Esophagus squamous epithelium (tissue), 5 donors: ENCODE measurements around the gene LGR6. TPM values are rescaled to one million over a fixed set of nuclear protein-coding genes. Genes with fewer than 3 reads are reported as not detected.

Experiments
- DNase-seq: peaks from one replicate; lab custom pipeline; 2025; lab: John Stamatoyannopoulos, UW
- H3K27ac ChIP-seq, 4 donors: fragments of 200-600 bp; sonication (generic); one replicate each; pipeline ENCODE4 v1.5.1; 2016 to 2019; ENCODE audit warnings: mild to moderate bottlenecking in 1 of 4
- H3K27me3 ChIP-seq, 4 donors: fragments of 200-600 bp; sonication (generic); 1 replicate in 3 of 4; 2 replicates in 1 of 4; pipeline versions ENCODE4 v1.5.1 to v1.6.0; 2017 to 2021; ENCODE audit warnings: antibody characterized with exemption in 1 of 4
- H3K36me3 ChIP-seq, 3 donors: fragments of 200-600 bp; sonication (generic); one replicate each; pipeline ENCODE4 v1.5.1; 2016 to 2019
- H3K4me1 ChIP-seq, 3 donors: fragments of 200-600 bp; sonication (generic); one replicate each; pipeline ENCODE4 v1.5.1; 2017 to 2019
- H3K4me3 ChIP-seq, 4 donors: fragments of 200-600 bp; sonication (generic); 1 replicate in 3 of 4; 2 replicates in 1 of 4; pipeline ENCODE4 v1.5.1; 2016 to 2019; ENCODE audit warnings: mild to moderate bottlenecking in 2 of 4, moderate library complexity in 1 of 4
- H3K9me3 ChIP-seq, 3 donors: fragments of 200-600 bp; sonication (generic); one replicate each; pipeline ENCODE4 v1.5.1; 2016 to 2019
- CTCF ChIP-seq, 6 experiments: fragments of 450-650 bp in 4 of 6; fragments of 200-600 bp in 2 of 6; sonication (generic) in 2 of 6; IDR thresholded peaks; one replicate each; pipeline ENCODE4 v1.5.1; 2016 to 2019; ENCODE audit warnings: antibody characterized with exemption in 6 of 6, mild to moderate bottlenecking in 4 of 6, moderate library complexity in 4 of 6
- POLR2A ChIP-seq, 4 donors: fragments of 450-650 bp; IDR thresholded peaks; one replicate each; pipeline ENCODE4 v1.6.1; 2017; ENCODE audit warnings: antibody characterized with exemption in 4 of 4, mild to moderate bottlenecking in 4 of 4, moderate library complexity in 3 of 4
- WGBS, 2 donors: methylation state at CpG; one replicate each; pipeline ENCODE4 v1.1.5; 2018; 5-methylcytosine and 5-hydroxymethylcytosine counted together
- intact Hi-C: fragments of 100-400 bp; cut with DNase I; formaldehyde crosslinking; loops from one replicate; pipeline ENCODE4 v1.15.0; 2022
- total RNA-seq, 4 donors: library from RNA; depleted of rRNA; stranded (reverse); fragments of >200 nt; gene quantifications; one replicate each; pipeline ENCODE4 v1.1.0, GENCODE V29; 2016
- donor health status: DM: yes; HTN: yes; CAD: no.

The LGR6 gene
- total RNA-seq, 4 donors from 2014 or later: 0.53 to 6.4 (median 2.9) TPM

- Histone ChIP-seq H3K27me3 (peaks cover 0 to 6% (median 0%) of the 10 kb centered on the region in 4 donors), H3K4me1 (peaks cover 0 to 46% (median 0%) of the 10 kb centered on the region in 3 donors), H3K27ac (peak overlapping the region; percentile 61 to 83 (median 72)), H3K36me3 (no peaks in the 10 kb centered on the region), H3K4me3 (peak overlapping the region; percentile 14 to 59 (median 36)), H3K9me3 (no peaks in the 10 kb centered on the region)
- no peak for DNase-seq
- intact Hi-C loops: no loop called here
- TF ChIP-seq CTCF (IDR thresholded peaks at IDR 0.05): no peak
- WGBS, 2 donors: 75 to 82% methylated on average over 2 to 6 of the region's 10 CpGs
Measured at GRCh38 chr1:202158810-202159533, 34.6 kb upstream of the LGR6 start.

GRCh38 chr1:202159534-202160371 is 33.8 kb upstream of the LGR6 start:
- peak overlapping the region; percentile 14 to 59 (median 36) for H3K4me3 ChIP-seq
- TF ChIP-seq POLR2A (IDR thresholded peaks at IDR 0.05) (peak in 1 of 4 donors; percentile 23), CTCF (IDR thresholded peaks at IDR 0.05) (no peak)
- H3K9me3 ChIP-seq: no peaks in the 10 kb centered on the region
- peaks cover 0 to 48% (median 0%) of the 10 kb centered on the region in 3 donors for H3K4me1 ChIP-seq
- peak overlapping the region; percentile 61 to 83 (median 72) for H3K27ac ChIP-seq
- 80 to 87% methylated on average over 5 to 6 of the region's 16 CpGs for WGBS, 2 donors
- peaks cover 0 to 6% (median 0%) of the 10 kb centered on the region in 4 donors for H3K27me3 ChIP-seq
- intact Hi-C loops: no loop called here
- DNase-seq: no peak
- H3K36me3 ChIP-seq: no peaks in the 10 kb centered on the region

DNA sequence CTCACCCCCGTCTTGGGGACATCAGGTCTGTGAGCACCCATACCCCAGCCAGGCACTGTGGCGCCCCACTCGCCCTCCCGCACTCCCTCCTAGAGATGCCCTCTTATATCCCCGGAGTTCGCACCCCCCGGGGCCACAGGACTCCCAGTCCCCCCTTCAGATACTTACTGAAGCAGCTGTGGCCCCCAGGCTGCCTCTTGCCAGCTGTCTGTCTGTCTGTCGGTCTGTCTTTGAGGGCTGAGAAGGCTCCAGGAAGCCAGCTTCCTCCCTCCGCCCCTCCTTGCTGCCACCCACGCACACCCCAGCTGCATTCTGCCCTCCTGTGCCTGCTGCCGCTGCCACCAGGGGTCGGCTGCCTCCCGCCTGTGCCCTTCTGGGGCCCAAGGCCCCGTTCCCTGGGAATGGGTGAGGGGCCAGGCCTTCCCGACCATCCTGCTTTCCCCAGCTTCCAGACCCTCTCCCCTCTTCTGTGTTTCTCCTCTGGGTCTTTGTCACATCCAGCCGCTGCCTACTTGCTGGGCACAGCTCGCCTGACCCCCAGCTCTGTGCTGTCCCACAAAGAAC is 33.1 kb upstream of the LGR6 start, which contains the start of gene PTPN7:
TSS of gene PTPN7 (minus strand) at position 226 of the 564 bp plus-strand sequence. CDS start 1,200 bp downstream, outside the sequence.
- TF ChIP-seq CTCF (IDR thresholded peaks at IDR 0.05) (peak in 1 of 6 experiments; percentile 28), POLR2A (IDR thresholded peaks at IDR 0.05) (peak in 1 of 4 donors; percentile 35)
- intact Hi-C loops: no loop called here
- peak within 1 kb of the TSS; percentile 61 to 83 (median 72) for H3K27ac ChIP-seq
- H3K9me3 ChIP-seq: no peaks in the 10 kb centered on the region
- H3K4me1 ChIP-seq: peaks cover 0 to 41% (median 0%) of the 10 kb centered on the region in 3 donors
- WGBS, 2 donors: 31 to 69% methylated on average over 7 to 16 of the region's 17 CpGs
- peaks cover 0 to 6% (median 0%) of the 10 kb centered on the region in 4 donors for H3K27me3 ChIP-seq
- DNase-seq: no peak
- H3K4me3 ChIP-seq: peak within 1 kb of the TSS; percentile 14 to 59 (median 36)
- no peaks in the 10 kb centered on the region for H3K36me3 ChIP-seq

- H3K27me3 ChIP-seq: peaks cover 0 to 6% (median 0%) of the 10 kb centered on the region in 4 donors
- peaks cover 0 to 41% (median 0%) of the 10 kb centered on the region in 3 donors for H3K4me1 ChIP-seq
- peak overlapping the region; percentile 61 to 83 (median 72) for H3K27ac ChIP-seq
- no peak for DNase-seq
- TF ChIP-seq CTCF (IDR thresholded peaks at IDR 0.05): no peak
- TF ChIP-seq POLR2A (IDR thresholded peaks at IDR 0.05): no peak
- no peaks in the 10 kb centered on the region for H3K36me3 ChIP-seq
- H3K9me3 ChIP-seq: no peaks in the 10 kb centered on the region
- WGBS, 2 donors: 61 to 74% methylated on average over 4 to 10 of the region's 22 CpGs
- intact Hi-C loops: no loop called here
- H3K4me3 ChIP-seq: peak overlapping the region in 3 of 4 donors; percentile 29 to 59 (median 43)
Measured at GRCh38 chr1:202161151-202162046, 32.2 kb upstream of the LGR6 start.
